22Rv1 (cell line): ENCODE data around the gene SENP3.

Experiments
- ZFX ChIP-seq: fragments of 450-650 bp; IDR thresholded peaks from 2 replicates; pipeline ENCODE4 v1.6.1; 2017; ENCODE audit warnings: antibody characterized with exemption, borderline replicate concordance
- TF ChIP-seq, protein P1 (sequence below): fragments of 450-650 bp; IDR thresholded peaks from 2 replicates; pipeline ENCODE4 v1.5.1; 2017; ENCODE audit warnings: mild to moderate bottlenecking

DNA sequence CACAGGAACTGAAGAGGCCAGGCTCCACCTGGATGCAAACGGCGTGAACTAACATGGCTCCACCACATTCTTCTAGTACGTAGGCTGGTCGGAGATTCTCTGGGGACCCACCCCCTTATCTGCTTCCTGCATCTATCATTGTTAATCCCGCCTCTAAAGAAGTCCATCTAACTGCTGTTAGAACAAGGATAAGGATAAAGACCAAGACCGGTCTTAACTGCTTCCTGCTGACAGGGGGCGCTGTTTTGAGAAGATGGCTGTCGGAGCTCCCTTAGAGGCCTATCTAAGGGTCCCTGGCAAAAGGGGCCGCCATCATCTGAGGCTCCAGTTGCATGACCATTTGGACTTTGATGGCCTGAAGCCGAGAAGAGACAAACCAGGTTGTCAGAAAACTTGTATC, 38.7 kb upstream of the SENP3 start:
- TF ChIP-seq, protein P1, sequence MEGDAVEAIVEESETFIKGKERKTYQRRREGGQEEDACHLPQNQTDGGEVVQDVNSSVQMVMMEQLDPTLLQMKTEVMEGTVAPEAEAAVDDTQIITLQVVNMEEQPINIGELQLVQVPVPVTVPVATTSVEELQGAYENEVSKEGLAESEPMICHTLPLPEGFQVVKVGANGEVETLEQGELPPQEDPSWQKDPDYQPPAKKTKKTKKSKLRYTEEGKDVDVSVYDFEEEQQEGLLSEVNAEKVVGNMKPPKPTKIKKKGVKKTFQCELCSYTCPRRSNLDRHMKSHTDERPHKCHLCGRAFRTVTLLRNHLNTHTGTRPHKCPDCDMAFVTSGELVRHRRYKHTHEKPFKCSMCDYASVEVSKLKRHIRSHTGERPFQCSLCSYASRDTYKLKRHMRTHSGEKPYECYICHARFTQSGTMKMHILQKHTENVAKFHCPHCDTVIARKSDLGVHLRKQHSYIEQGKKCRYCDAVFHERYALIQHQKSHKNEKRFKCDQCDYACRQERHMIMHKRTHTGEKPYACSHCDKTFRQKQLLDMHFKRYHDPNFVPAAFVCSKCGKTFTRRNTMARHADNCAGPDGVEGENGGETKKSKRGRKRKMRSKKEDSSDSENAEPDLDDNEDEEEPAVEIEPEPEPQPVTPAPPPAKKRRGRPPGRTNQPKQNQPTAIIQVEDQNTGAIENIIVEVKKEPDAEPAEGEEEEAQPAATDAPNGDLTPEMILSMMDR: peak; percentile 65
- TF ChIP-seq ZFX: no peak
